DMS53 treated with DMSO at 0.1 percent for 48 hours (cell line): Measurements from ENCODE around the gene FAM149B1.
A peak's percentile ranks its signal among the peaks of the same experiment; 100 is the strongest.
"Not testable (repeated sequence)": the region's sequence is repeated elsewhere in the genome, so short reads cannot be mapped to it uniquely, and the experiment has no call there.

Experiments
- DNase-seq: peaks from one replicate; lab custom pipeline; 2025; ENCODE audit not compliant: unreplicated experiment; lab: John Stamatoyannopoulos, UW

Gene FAM149B1

DNA sequence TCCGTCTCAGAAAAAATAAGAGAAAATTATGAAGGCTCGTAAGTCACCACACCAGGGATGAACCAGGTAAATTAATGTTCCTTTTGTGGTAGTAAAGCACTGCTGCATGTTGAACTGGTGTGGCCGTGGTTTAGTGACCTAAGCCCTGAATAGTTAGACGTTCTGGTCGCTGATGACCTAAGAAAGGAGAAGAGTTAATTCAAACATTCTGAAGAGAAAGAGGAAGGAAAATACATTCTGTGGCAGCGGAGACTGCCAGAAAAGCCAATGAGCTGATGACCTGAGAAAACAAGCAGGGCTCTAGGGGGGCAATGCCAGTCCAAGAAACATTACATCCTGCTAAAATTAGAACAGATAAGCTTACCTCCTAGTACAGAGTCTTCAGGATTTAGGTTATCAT, 61.6 kb downstream of the FAM149B1 start:
- no peak for DNase-seq

DNA sequence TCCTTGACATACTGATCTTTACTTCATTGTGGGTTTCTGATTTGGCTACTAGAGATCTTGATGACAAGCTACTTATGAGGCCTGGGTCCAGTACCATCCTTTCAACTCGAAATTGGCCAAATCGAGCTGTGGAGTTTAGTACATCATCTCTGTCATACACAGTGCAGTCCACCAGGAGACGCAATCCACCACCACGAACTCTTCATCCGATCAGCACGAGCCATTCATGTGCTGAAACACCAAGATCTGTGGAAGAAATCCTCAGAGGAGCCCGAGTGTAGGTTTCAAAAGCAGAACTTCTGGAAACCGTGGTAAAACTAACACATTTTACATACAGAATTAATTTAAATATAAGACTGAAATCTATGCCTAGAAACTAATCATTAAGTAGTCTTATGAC, 65.0 kb downstream of the FAM149B1 start:
- DNase-seq = no peak

DNA sequence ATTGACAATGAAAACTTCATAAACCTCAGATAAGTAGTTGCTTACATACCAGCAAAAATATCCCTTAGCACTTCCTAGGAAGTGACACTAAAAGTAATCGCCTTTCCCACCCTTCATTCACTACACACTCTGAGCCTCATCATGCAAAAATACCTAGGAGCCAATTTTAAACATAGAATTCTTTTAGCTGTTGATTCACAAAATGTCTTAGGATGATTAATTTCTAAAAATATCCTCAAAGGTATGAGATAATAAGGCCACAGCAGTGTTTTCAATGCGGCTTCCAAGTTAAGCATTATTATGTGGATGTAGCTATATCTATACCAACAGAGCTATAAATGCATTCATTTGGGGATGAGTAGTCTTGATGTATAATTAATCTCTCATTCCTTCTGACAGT, 66.0 kb downstream of the FAM149B1 start:
- no peak for DNase-seq

DNA sequence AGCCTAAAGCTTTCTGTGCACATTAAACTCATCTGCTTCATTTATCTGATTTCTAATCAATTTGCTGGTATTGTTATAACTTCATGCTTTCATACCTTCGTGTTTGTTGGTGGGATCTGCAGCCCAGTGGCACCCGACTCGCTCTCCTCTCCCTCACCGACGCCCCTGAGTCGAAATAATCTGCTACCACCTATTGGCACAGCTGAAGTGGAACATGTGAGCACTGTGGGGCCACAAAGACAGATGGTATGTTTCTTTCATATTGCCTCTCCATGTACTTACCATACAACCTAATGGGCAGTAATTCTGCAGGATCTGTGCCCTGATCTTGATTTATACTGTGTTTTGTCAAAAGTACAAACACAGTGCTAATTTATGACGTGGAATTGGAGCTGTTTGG, 66.8 kb downstream of the FAM149B1 start:
- DNase-seq = no peak

DNA sequence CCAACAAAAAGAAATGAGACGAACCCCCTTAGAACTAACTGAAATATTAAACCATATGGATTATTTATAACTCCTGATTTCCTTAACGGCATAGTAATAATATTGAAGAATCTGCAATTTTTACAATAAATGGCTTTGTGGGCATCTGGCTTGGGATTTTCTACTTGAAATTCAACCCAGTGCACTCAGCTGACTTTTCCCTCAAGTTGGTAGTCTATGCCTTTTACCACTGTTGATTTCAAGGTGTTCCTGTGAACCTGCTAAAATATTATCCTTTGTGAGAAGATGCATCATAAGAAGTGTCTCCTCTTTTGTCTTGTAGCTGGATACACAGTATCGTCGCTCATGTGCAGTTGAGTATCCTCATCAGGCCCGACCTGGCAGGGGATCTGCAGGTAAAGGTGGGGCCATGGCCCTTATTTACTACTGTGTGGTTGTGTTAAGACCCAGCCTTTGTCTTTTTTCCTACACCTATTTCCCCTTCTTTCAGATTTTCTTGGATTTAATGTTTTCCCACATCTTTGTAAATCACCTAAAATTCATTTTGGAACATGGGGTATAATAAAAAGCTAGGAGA, 71.2 kb downstream of the FAM149B1 start:
- DNase-seq = no peak

DNA sequence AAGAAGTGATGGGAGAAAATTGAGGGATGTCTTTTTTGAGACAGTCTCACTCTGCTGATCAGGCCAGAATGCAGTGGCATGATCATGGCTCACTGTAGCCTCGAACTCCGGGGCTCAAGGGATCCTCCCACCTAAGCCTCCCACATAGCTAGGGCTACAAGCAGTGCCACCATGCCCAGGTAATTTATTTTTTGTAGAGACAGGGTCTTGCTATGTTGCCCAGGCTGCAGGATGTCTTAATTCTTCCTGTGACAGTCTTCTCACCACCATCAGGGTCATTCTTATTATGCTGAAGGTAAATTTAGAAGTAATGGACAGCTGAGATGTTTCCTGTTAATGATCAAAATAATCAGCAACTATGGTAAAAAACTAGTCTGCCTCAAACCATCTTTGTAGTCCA, 72.0 kb downstream of the FAM149B1 start:
- no peak for DNase-seq

DNA sequence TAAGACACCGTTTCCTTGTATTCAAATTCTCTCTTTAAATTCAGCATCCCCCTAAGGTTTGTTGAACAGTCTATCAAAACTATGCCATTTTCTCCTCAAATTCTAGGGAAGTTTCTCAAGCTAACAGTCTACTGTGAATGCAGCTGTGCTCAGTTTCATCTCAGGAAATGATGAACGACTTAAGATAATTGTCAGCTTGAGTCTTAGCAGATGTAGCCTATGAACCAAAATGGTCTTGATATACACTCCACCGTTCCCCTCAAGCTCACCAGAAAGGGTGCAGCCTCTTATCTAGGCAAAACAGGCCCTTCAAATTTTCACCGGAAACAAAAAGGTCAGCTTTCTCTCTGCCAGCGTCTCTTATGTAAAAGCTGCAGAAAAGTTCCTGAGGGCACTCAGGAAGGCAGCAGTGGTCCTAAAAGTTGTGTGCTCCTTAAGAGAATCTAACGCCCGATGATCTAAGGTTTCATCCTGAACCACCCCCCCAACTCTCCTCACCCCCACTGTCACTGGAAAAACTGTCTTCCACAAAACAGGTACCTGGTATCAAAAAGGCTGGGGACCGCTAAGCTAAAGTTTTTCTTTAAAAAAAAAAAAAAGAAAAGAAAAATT, 77.1 kb downstream of the FAM149B1 start:
- no peak for DNase-seq

DNA sequence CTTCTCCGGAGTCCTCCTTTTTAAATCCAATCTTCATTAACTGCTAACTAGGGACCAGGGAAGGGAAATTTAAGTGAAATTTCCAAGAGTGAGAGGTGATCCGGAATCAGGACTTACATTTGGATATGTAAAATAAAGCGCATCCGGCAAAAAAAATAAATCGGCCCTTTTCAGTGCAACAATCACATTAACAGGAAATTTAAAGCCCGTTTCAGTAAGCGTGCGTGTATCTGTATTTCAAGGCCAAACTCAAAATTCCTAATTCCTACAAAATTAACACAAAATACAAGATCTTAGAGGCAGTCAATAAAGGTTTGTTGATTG, 78.4 kb downstream of the FAM149B1 start:
- no peak for DNase-seq

DNA sequence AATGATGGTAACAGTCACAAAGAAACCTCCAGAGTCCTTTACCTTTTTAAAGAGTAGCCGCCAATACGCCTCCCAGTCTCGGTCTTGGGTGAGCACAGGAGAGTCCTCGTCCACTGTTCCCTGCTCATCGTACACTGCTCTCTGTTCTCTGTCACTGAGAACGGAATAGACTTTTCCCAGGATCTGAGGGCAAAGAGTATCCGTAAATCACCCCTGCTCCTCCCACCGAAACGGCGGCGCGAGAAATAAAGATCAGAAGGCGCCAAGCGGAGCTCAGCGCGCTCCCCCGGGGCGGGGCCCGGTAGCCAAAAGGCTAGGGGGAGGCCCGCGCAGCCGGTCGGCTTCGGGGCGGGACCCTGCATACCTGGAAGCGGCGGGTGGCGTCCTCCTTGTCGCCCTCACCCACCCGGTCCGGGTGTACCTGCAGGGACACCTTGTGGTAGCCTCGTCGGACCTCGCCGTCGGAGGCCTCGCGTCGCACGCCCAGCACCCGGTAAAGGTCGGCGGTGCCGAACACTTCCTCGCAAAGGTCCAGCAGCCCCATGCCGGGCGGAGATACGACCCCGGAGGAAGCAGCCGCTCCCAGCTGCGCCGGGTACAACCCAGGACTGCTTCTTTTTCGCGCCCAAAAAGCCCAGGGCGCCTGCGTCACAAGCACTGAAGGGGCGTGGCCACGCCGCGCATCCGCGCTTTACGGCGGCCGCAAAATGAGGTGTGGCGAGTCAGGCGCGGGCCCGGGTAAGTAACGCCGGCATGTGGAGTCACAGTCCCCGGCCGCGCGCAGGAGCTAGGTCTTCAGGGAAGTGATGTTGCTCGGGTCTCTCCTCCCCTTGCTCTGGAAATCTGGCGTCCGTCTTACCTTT, 79.0 kb downstream of the FAM149B1 start, which contains the start of gene DNAJC9:
TSS of gene DNAJC9 (minus strand) at position 610 of the 863 bp plus-strand sequence. CDS start at position 544, 66 bp downstream.
- DNase-seq = peak; percentile 91

DNA sequence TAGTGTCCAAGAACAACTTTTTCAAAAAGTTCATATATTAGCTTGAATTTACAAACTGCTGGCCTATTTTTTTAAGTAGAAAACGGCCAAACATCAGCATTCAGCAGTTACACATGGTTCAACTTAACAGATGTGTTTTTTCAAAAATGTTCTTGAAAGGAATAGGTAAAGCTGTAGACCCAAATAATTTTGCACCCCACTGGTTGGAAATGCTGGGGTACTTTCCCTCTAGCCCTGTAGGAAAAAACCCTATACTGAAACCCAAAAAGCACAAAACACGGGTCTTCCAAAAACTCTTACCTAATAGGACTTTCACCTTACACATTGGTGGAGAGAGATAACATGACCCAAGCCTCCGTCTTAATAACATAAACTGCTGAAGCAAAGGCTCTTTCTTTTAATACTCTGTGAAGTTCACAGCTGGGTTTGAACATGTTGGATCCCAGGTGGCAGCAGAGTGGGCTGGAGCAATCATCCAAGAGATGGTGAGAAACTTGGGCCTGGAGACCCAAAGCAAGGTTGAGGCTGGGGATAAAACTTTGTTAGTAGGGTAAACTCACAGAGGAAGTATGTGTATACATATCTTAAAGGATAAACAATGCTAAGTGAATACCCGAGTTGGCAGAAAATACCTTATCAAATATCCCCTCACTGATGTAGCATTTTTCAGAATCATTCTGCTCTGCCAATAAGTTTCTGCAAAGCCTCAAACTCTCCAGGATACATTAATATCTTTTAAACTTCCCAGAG, 79.8 kb downstream of the FAM149B1 start:
- peak; percentile 22 for DNase-seq

DNA sequence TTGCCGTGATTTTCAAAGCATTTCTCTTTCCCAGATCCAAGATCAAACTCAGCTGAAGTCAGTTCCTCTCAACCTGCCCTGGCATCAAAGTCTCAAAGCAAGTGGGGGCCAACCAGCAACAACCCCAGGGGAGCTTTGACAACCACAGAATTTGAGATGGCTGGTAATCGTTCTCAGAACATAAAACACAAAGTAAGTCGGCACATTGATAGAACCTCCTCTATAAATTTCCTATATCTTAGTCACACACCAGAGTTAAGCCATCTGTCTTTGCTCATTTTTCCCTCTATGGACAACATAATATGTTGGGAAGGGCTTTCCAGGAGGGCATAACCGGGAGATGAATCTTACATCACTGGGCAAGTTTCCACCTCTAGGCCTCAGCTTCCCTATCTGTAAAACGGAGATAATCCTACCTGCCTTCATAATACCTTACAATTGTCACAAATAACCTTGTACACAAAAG, 80.4 kb downstream of the FAM149B1 start:
- no peak for DNase-seq

DNA sequence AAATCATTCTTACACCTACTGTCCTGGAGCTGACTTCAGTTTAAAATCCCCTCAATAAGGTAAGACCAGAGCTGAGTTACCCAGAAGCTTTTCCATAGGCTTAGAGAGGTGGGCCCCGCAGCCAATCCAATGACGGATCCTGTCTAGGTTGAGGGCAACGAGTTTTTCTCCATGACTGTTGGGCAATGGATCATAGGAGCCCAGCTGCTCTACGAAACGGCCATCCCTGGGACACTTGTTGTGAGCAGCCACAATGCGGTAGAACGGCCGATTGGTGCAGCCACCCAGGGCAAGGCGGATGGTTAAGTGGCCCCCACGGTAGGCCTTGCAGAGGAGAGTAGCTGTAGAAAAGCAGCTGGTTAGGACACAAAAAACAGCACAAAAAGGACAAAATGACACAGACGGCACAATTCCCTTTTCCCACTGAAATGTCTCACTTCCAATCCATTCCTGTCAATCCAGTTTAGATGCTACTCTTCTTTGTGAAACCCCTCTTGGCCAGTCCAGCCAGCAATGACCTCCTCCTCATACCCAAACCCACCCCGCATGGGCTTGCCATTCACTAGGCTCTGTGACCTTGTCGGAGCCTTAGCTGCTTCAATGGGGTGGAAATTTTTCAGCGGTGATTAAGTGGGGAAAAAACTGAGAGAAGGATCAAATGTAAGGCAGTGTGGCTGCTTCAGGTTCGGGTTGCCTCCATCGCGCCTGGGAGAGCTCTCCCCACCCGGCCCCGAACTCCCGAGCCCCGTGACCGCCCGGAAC, 83.9 kb downstream of the FAM149B1 start:
- no peak for DNase-seq

DNA sequence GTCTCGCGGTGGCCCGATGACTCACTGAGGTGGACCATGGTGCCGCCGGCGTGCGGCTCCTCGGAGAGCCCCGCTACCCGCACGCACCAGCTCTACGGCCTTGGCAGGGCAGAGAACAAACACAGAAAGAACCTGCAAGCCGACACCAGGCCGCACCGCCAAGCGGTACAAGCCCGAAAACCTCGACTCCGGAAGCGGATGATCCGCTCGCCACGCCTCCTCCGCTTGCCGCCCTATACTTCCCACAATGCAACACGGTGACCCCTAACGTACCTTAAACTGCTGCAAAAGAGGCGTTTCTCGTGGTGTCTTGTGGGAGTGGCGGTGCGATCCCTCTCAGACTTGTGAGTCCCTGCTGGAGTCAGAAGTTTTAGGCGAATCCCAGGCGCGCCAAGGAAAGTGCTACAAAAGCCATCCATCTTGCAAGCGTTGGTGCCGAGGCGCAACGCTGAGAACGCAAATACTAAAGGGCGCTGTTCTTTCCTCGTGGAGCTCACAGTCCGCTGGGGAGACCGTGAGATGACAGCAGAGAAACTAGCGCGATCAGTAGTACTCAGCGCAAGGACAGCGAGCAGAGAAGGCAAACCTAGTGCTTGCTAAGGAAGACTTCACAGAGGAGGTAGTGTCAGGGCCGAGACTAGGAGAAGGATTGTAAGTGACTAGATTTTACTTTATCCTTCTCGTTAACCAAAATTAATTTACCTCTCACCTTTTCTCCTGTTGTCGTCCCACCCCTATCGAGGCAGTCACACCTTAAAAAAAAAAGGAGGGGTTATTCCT, 84.7 kb downstream of the FAM149B1 start, which contains the start of gene MRPS16:
TSS of gene MRPS16 (minus strand) at position 200 of the 780 bp plus-strand sequence. CDS start at position 38, 162 bp downstream.
- DNase-seq = peak; percentile 94

DNA sequence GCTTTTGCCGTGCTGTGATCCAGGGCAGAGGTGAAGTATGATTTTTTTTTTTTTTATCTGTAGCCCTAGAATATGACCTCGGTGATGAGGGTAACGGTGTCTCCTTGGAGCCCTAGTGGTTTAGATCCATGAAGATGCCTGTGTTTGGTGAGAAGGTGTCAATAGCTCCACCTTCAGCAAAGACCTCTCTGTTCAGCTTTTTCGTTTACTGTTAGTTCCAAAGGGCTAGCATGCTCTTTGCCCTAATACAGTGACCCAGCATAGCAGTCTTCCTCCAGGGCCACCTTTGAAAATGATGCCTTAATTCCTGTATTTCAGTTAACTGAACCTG, 85.3 kb downstream of the FAM149B1 start:
- DNase-seq = peak; percentile 8

DNA sequence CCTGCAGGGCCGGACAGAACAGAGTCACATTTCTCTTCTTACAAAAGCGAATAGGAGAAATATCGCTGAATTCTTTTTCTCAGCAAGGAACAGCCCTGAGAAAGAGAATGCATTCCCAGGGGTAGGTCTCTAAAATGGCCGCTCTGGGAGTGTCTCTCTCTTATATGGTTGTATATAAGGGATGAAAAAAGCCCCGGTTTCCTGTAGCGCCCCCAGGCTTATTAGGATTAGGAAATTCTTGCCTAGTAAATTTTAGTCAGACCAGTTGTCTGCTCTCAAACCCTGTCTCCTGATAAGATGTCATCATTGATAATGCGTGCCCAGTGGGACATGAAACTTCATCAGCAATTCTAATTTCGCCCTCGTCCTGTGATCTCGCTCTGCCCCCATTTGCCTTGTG, 90.7 kb downstream of the FAM149B1 start:
- not testable (repeated sequence) for DNase-seq

DNA sequence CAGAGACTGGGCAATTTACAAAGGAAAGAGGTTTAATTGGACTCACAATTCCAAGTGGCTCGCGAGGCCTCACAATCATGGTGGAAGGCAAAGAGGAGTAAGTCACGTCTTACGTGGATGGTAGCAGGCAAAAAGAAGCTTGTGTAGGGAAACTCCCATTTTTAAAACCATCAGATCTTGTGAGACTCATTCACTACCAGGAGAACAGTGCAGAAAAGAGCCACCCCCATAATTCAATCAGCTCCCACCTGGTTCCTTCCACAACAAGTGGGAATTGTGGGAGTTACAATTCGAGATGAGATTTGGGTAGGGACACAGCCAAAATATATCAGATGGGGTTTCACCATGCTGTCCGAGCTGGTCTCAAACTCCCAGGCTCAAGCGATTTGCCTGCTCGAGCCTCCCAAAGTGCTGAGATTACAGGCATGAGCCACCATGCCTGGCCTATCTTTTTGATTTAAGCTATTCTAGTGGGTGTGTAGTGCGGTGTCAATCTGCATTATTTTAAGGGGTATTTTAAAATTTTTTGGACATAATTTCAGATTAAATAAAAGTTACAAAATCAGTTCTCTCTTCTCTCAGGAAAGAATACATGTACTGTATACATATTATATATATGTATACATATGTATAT, 93.6 kb downstream of the FAM149B1 start:
- no peak for DNase-seq

DNA sequence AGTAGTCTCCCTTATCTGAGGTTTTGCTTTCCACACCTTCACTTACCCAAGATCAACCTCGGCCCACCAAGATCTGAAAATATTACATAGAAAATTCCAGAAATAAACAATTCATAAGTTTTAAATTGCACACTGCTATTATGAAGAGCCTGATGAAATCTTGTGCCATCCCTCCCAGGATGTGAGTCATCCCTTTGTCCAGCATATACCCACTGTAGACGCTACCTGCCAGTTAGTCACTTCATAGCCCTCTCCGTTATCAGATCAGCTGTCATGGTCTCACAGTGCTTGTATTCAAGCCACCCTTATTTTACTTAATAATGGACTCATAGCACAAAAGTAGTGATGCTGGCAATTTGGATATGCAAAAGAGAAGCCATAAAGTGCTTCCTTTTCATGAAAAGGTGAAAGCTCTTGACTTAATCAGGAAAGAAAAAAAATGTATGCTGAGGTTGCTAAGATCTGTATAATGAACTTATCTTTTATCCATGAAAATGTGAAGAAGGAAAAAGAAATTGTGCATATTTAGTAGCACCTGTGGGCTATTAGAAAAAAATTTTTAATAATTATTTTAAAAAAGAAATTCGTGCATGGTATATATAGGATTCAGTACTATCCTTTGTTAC, 94.3 kb downstream of the FAM149B1 start:
- DNase-seq = peak; percentile 83

DNA sequence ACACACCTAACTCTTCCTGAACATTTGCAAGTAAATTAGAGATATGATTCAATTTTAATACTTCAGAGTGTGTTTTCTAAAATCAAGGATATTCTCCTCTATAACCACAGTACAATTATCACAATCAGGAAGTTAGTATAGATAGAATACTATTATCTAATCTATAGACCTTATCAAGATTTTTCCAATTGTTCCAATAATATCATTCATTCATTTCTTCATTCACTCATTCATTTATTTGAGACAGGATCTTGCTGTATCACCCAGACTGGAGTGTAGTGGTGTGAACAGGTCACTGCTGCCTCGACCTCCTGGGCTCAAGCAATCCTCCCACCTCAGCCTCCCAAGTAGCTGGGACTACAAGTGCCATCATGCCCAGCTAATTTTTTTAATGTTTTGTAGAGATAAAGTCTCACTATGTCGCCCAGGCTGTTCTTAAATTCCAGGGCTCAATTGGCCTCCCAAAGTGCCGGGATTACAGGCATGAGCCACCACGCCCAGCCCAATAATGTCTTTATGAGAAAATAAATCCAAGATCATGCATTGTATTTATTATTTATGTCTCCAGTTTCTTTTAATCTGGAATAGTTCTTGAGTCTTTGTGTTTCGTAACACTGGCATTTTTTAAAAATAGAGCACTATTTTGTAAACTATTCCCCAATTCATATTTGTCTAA, 95.1 kb downstream of the FAM149B1 start:
- DNase-seq = no peak
